HCT116 (cell line): ENCODE measurements around the gene RFC1.

Experiments
- EZH2 ChIP-seq: fragments of 200-600 bp; sonication (generic); IDR thresholded peaks from 2 replicates; pipeline ENCODE4 v1.6.1; 2017; ENCODE audit warnings: antibody characterized with exemption, mixed run types
- JUND ChIP-seq: IDR thresholded peaks from 2 replicates; pipeline ENCODE4 v1.6.1; 2012
- POLR2A ChIP-seq: IDR thresholded peaks from 2 replicates; pipeline ENCODE4 v1.7.0; 2011; ENCODE audit warnings: borderline replicate concordance; ENCODE audit not compliant: insufficient read depth, insufficient read length; ENCODE audit errors: extremely low read depth
- POLR2AphosphoS5 ChIP-seq: IDR thresholded peaks from 2 replicates; pipeline ENCODE4 v1.6.1; 2011; ENCODE audit warnings: mild to moderate bottlenecking, low read depth, low read length, moderate library complexity
- RAD21 ChIP-seq: IDR thresholded peaks from 2 replicates; pipeline ENCODE4 v1.6.1; 2012; ENCODE audit warnings: low read depth, mild to moderate bottlenecking
- SIN3A ChIP-seq: IDR thresholded peaks from 2 replicates; pipeline ENCODE4 v1.6.1; 2012; ENCODE audit warnings: low read depth
- YY1 ChIP-seq: IDR thresholded peaks from 2 replicates; pipeline ENCODE4 v1.6.1; 2011; ENCODE audit warnings: low read length, low read depth, moderate library complexity, mild to moderate bottlenecking; ENCODE audit not compliant: insufficient replicate concordance; ENCODE audit errors: extremely low read depth
- TF ChIP-seq, protein P1 (sequence below), 3 experiments: fragments of 200-600 bp in 1 of 3; sonication (generic) in 1 of 3; IDR thresholded peaks in 2 of 3; conservative IDR thresholded peaks in 1 of 3; 2 replicates each; pipeline ENCODE4 v1.5.1; 2012 to 2017; ENCODE audit warnings: low read depth in 2 of 3, low read length in 2 of 3, antibody characterized with exemption in 1 of 3, borderline replicate concordance in 1 of 3, control low read depth in 1 of 3, mild to moderate bottlenecking in 1 of 3, mixed read lengths in 1 of 3, mixed run types in 1 of 3, moderate library complexity in 1 of 3; ENCODE audit not compliant: insufficient read depth in 1 of 3
- TF ChIP-seq, protein P2 (sequence below): IDR thresholded peaks from 2 replicates; pipeline ENCODE4 v1.6.1; 2012
- TF ChIP-seq, protein P3 (sequence below): IDR thresholded peaks from 2 replicates; pipeline ENCODE4 v1.6.1; 2011; ENCODE audit warnings: mild to moderate bottlenecking, low read length, moderate library complexity; ENCODE audit not compliant: insufficient replicate concordance; ENCODE audit errors: extremely low read depth
- TF ChIP-seq, protein P4 (sequence below): IDR thresholded peaks from 2 replicates; pipeline ENCODE4 v1.6.1; 2012
- TF ChIP-seq, protein P5 (sequence below): IDR thresholded peaks from 2 replicates; pipeline ENCODE4 v1.6.1; 2012; ENCODE audit warnings: low read depth

DNA sequence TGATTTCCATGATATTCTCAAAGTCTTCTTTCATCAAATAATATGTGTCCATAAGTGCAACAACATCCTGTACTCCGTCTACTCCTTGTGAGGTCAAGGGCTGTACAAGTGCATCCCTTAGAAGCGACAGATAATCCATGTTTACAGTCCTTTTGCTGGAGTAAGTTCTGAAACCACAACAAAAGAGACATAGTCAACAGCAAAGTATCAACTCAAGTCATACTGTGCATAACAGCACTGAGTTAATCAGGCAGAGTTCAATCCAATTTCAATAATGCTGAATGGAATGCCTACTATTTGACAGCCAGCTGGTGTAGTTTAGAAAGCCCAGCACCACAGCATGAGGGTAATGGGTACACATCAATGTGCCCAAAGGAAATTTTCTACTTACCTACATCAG is 74.5 kb downstream of the RFC1 start:
- no peak for TF ChIP-seq POLR2A
- TF ChIP-seq, protein P1, sequence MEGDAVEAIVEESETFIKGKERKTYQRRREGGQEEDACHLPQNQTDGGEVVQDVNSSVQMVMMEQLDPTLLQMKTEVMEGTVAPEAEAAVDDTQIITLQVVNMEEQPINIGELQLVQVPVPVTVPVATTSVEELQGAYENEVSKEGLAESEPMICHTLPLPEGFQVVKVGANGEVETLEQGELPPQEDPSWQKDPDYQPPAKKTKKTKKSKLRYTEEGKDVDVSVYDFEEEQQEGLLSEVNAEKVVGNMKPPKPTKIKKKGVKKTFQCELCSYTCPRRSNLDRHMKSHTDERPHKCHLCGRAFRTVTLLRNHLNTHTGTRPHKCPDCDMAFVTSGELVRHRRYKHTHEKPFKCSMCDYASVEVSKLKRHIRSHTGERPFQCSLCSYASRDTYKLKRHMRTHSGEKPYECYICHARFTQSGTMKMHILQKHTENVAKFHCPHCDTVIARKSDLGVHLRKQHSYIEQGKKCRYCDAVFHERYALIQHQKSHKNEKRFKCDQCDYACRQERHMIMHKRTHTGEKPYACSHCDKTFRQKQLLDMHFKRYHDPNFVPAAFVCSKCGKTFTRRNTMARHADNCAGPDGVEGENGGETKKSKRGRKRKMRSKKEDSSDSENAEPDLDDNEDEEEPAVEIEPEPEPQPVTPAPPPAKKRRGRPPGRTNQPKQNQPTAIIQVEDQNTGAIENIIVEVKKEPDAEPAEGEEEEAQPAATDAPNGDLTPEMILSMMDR (IDR thresholded peaks at IDR 0.05 in 2 of 3, conservative IDR thresholded peaks at IDR 0.05 in 1 of 3; ENCODE audit: borderline replicate concordance in 1 of 3, insufficient read depth in 1 of 3, low read depth in 2 of 3, low read length in 2 of 3): no peak
- no peak for TF ChIP-seq POLR2AphosphoS5
- TF ChIP-seq, protein P2, sequence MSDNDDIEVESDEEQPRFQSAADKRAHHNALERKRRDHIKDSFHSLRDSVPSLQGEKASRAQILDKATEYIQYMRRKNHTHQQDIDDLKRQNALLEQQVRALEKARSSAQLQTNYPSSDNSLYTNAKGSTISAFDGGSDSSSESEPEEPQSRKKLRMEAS: no peak
- TF ChIP-seq SIN3A: no peak
- no peak for TF ChIP-seq JUND
- TF ChIP-seq RAD21: no peak
- TF ChIP-seq YY1: no peak
- TF ChIP-seq, protein P3, sequence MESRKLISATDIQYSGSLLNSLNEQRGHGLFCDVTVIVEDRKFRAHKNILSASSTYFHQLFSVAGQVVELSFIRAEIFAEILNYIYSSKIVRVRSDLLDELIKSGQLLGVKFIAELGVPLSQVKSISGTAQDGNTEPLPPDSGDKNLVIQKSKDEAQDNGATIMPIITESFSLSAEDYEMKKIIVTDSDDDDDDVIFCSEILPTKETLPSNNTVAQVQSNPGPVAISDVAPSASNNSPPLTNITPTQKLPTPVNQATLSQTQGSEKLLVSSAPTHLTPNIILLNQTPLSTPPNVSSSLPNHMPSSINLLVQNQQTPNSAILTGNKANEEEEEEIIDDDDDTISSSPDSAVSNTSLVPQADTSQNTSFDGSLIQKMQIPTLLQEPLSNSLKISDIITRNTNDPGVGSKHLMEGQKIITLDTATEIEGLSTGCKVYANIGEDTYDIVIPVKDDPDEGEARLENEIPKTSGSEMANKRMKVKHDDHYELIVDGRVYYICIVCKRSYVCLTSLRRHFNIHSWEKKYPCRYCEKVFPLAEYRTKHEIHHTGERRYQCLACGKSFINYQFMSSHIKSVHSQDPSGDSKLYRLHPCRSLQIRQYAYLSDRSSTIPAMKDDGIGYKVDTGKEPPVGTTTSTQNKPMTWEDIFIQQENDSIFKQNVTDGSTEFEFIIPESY: no peak
- TF ChIP-seq EZH2: no peak
- TF ChIP-seq, protein P4, sequence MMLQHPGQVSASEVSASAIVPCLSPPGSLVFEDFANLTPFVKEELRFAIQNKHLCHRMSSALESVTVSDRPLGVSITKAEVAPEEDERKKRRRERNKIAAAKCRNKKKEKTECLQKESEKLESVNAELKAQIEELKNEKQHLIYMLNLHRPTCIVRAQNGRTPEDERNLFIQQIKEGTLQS: no peak
- TF ChIP-seq, protein P5, sequence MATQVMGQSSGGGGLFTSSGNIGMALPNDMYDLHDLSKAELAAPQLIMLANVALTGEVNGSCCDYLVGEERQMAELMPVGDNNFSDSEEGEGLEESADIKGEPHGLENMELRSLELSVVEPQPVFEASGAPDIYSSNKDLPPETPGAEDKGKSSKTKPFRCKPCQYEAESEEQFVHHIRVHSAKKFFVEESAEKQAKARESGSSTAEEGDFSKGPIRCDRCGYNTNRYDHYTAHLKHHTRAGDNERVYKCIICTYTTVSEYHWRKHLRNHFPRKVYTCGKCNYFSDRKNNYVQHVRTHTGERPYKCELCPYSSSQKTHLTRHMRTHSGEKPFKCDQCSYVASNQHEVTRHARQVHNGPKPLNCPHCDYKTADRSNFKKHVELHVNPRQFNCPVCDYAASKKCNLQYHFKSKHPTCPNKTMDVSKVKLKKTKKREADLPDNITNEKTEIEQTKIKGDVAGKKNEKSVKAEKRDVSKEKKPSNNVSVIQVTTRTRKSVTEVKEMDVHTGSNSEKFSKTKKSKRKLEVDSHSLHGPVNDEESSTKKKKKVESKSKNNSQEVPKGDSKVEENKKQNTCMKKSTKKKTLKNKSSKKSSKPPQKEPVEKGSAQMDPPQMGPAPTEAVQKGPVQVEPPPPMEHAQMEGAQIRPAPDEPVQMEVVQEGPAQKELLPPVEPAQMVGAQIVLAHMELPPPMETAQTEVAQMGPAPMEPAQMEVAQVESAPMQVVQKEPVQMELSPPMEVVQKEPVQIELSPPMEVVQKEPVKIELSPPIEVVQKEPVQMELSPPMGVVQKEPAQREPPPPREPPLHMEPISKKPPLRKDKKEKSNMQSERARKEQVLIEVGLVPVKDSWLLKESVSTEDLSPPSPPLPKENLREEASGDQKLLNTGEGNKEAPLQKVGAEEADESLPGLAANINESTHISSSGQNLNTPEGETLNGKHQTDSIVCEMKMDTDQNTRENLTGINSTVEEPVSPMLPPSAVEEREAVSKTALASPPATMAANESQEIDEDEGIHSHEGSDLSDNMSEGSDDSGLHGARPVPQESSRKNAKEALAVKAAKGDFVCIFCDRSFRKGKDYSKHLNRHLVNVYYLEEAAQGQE: no peak
